GM19468 (cell line): ENCODE data around the gene GRIK1.

ENCODE experiments used
- ATAC-seq: cut with Tn5 transposase; IDR thresholded peaks from one replicate; pipeline ENCODE4 v1.9.1; 2021; ENCODE audit warnings: mild to moderate bottlenecking, moderate library complexity, moderate number of reproducible peaks; ENCODE audit not compliant: unreplicated experiment; ENCODE audit errors: extremely low read depth

The GRIK1 gene

DNA sequence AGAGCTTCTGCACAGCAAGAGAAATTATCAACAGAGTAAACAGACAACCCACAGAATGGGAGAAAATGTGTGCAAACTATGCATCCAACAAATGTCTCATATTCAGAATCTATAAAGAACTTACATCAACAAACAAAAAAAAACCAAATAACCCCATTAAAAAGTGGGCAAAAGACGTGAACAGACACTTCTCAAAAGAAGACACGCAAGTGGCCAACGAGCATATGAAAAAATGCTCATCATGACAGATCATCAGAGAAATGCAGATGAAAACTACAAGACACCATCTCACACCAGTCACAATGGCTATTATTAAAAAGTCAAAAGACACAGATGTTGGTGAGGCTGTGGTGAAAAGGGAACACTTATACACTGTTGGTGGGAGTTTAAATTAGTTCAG, 257.0 kb downstream of the GRIK1 start:
- ATAC-seq: no peak

- ATAC-seq: no peak
Observed at GRCh38 chr21:29680273-29680672, 259.5 kb downstream of the GRIK1 start.

GRCh38 chr21:29678626-29679025, 261.2 kb downstream of the GRIK1 start:
- no peak for ATAC-seq

DNA sequence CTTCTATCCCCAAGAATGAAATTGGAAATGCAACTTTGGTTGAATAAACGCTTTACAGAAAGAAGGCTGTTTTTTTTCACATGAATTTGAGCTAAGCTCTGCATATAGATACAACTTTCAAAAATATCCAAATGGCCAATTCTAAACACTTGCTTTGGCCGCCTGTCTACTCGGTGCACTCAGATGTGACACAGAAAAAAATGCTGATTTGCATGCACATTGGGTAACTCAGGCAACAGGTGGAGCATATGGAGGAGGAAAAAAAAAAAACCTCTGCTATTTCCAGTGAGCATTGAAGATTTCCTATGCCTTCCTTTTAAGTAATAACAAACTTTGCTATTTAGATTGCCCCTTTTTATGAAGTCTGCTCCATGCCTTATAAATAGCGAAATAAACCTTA, 262.5 kb downstream of the GRIK1 start:
- ATAC-seq: no peak

GRCh38 chr21:29676395-29676794, 263.4 kb downstream of the GRIK1 start:
- no peak for ATAC-seq

DNA sequence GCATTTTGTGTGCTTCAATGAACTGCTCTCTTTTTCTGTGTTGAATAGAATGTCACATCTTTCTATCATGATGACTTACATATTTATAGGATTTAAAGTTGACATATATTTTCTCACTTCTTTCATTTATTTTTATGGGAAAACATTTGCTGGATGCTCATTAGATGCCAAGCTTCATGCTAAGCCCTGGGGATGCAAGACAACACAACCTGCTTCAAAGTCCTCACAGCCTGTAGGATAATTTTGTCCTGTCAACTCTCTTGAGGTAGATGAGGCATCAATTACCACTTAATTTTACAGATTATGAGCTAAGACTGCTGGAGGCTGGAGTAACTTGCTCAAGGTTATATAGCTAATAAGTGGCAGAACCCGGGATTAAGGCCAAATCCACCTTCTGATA, 264.3 kb downstream of the GRIK1 start:
- ATAC-seq: no peak

DNA sequence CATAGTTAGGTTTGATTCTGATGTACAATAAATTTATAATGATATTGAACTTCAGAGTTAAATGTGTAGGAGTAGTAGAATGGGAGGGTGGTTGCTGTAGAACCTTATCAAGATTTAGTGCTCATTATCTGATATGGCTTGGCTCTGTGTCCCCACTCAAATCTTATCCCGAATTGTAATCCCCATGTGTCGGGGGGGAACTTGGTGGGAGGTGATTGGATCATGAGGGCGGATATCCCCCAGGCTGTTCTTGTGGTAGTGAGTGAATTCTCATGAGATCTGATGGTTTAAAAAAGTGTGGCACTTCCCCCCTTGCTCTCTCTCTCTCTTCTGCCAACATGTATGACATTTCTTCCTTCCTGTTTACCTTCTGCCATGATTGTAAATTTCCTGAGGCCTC, 265.5 kb downstream of the GRIK1 start:
- ATAC-seq: no peak

DNA sequence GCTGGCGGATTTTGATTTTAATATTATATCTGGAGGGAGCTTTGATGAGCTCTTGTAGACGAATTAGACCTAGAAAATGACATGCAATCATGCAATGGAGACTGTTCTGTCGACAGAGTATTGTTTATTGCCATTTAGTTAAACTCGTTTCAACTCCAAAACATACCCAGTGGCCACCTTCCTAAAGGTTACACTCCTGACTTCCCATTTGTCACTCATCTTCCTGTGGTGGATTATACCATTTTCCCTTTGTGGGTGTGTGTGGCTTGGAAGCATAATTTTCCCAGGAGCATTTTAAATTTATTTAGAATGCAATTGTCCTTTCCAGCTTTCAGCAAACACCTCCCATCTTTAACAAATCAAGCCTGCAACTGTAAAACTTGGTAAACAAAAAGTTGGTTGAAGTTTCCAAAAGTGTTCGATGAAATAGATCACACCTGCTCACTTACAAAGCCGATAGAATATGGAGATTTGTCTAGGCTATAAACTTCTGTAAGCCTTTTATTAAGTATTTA, 266.6 kb downstream of the GRIK1 start:
- no peak for ATAC-seq

GRCh38 chr21:29671728-29672127, 268.1 kb downstream of the GRIK1 start:
- ATAC-seq: no peak

DNA sequence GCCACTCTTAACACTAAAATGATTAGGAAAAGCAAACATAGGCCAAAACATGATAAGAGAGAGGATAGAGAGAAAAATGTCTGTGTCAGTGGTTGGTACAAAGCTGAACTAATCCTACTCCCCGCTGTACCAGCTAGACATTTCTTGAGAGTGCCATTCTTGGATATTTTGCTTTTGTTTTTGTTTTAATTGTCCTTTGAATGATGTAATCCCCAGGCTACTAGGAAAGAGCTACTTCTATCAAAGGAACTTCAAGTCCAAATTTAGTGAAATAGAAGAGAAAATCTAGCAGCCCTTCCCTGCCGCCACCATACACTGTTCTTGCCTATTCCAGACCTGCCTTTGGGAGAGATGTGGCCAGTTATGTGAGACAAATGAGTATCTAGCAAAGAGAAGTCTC, 269.6 kb downstream of the GRIK1 start:
- ATAC-seq: no peak

GRCh38 chr21:29669416-29669815, 270.4 kb downstream of the GRIK1 start:
- no peak for ATAC-seq

GRCh38 chr21:29667651-29668050, 272.1 kb downstream of the GRIK1 start:
- no peak for ATAC-seq

- no peak for ATAC-seq
Observed at GRCh38 chr21:29664615-29665014, 275.2 kb downstream of the GRIK1 start.

DNA sequence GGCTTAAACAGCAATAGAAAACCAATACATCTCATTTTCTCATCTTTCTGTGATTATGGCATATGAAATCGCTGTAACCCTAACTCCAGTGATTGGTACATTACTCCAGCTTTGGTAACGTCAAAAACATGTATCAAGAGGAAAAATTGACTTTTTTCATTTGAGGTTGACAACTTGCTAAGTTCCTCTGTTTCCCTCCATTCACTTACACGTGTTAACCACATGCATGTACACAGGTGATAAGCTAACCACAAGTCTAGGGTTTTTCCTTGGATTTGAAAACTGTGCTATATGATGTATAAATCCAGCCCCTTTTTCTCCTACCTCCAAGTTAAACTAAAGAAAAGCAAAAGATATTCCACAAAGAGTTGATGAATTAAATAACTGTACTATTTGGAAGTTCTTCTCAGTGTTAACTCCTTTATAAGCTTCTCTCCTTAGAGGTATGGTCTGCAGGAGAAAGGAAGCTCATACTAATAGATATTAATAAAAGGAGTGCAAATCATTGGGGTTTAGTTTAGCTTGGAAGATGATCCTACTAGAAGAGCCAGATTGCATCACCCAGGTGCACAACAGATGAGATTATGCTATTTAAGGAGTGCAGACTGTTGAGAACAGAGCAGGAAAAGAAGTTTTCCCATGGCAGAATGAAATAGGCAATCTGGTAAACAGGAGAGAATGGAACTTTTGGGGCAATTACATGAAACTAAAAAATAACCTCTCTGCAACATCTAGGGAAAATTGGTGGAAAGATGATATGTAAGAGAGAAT, 277.9 kb downstream of the GRIK1 start:
- ATAC-seq: no peak

- ATAC-seq: no peak
Observed at GRCh38 chr21:29660047-29660720, 279.6 kb downstream of the GRIK1 start.

DNA sequence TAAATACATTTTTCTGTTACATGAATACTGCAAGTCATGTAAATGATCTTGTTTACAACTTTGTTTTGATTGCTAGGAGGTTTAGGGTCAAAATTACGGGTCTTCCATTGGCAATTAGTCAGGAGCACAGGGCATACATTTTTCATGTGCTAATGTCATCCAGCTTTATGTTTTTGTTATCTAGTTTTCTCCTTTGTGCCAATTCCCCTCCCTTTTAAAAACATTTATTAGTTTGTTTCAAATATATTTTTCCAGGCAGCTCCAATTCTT, 280.9 kb downstream of the GRIK1 start:
- ATAC-seq: no peak

GRCh38 chr21:29658177-29658933, 281.4 kb downstream of the GRIK1 start:
- no peak for ATAC-seq

- ATAC-seq: no peak
Observed at GRCh38 chr21:29657240-29657989, 282.4 kb downstream of the GRIK1 start.

GRCh38 chr21:29656504-29657239, 283.1 kb downstream of the GRIK1 start:
- no peak for ATAC-seq

- no peak for ATAC-seq
Observed at GRCh38 chr21:29655577-29655976, 284.2 kb downstream of the GRIK1 start.
